ENCODE data around the gene MRNIP. TPM values are rescaled to one million over a fixed set of nuclear protein-coding genes. Genes with fewer than 3 reads are reported as not detected.
A peak's percentile ranks its signal among the peaks of the same experiment; 100 is the strongest.
"Not testable (repeated sequence)": the region's sequence is repeated elsewhere in the genome, so short reads cannot be mapped to it uniquely, and the experiment has no call there.

The MRNIP gene
- total and polyA plus RNA-seq, 4 donors = 5.4 to 12.0 (median 7.3) TPM

DNA sequence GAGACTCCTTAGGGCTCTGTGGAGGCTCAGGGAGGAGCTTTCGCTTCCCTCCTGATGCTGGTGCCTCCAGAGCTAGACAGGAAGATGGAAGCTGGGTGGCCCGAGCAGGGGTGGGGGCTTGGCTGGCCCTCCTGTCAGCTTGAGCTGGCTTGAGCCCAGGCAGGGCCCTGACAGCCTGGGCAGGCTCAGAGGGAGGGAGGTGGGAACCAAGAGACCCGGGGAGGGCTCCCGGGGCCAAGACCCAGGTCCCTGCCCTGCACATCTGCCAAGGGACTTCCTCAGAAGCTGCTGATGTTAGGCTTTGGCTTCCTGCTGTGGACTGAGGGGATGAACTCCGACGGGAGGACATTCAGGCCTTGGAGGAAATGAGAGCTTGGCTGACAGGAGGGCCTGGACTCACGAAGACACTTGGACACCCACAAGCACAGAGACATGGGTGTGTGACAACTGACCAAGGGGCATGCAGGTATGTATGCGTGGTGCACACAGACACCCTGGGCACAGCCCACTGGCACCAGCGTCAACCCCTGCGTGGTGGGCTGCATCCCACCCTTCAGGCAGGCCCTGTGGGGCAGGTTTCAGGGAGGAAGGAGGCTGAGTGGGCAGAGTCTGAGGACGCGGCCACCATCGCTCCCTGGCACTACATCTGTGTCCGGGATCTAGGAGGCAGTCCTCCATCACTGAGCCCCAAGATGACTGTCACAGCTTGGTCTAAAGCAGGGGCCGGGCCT lies 66.6 kb downstream of the MRNIP start:
- peaks cover 0 to 3% (median under 1%) of the 10 kb centered on the region in 4 donors for H3K36me3 ChIP-seq (ENCODE audit: control insufficient read depth in 4 of 4, insufficient read depth in 3 of 4, low read depth in 1 of 4, low read length in 3 of 4)
- DNase-seq (ENCODE audit: low spot score) = no peak
- no peaks in the 10 kb centered on the region for H3K27me3 ChIP-seq (ENCODE audit: control insufficient read depth in 4 of 4, insufficient read depth in 4 of 4, low read length in 3 of 4)
- H3K4me3 ChIP-seq (ENCODE audit: low read depth in 1 of 3, low read length in 3 of 3) = no peak overlapping the region
- peak overlapping the region; percentile 36 to 51 for H3K27ac ChIP-seq (ENCODE audit: low read depth in 1 of 2, low read length in 2 of 2)
- 77% methylated on average over 15 of the region's 15 CpGs for WGBS
- peaks cover 0 to 47% (median 29%) of the 10 kb centered on the region in 4 donors for H3K4me1 ChIP-seq (ENCODE audit: control insufficient read depth in 4 of 4, insufficient read depth in 4 of 4, low read length in 3 of 4)
- H3K9ac ChIP-seq (ENCODE audit: low read depth in 1 of 2, low read length in 2 of 2) = no peak overlapping the region
- H3K9me3 ChIP-seq (ENCODE audit: control insufficient read depth in 4 of 4, low read length in 3 of 4) = no peaks in the 10 kb centered on the region
- TF ChIP-seq, protein P1, sequence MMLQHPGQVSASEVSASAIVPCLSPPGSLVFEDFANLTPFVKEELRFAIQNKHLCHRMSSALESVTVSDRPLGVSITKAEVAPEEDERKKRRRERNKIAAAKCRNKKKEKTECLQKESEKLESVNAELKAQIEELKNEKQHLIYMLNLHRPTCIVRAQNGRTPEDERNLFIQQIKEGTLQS (IDR thresholded peaks at IDR 0.05) = no peak
- TF ChIP-seq FOXA1 (IDR thresholded peaks at IDR 0.05) = no peak
- TF ChIP-seq YY1 (IDR thresholded peaks at IDR 0.05) = no peak
- no peak for TF ChIP-seq HNF4G (IDR thresholded peaks at IDR 0.05)
- TF ChIP-seq, protein P2, sequence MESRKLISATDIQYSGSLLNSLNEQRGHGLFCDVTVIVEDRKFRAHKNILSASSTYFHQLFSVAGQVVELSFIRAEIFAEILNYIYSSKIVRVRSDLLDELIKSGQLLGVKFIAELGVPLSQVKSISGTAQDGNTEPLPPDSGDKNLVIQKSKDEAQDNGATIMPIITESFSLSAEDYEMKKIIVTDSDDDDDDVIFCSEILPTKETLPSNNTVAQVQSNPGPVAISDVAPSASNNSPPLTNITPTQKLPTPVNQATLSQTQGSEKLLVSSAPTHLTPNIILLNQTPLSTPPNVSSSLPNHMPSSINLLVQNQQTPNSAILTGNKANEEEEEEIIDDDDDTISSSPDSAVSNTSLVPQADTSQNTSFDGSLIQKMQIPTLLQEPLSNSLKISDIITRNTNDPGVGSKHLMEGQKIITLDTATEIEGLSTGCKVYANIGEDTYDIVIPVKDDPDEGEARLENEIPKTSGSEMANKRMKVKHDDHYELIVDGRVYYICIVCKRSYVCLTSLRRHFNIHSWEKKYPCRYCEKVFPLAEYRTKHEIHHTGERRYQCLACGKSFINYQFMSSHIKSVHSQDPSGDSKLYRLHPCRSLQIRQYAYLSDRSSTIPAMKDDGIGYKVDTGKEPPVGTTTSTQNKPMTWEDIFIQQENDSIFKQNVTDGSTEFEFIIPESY (IDR thresholded peaks at IDR 0.05) = no peak
- no peak for TF ChIP-seq GABPA (IDR thresholded peaks at IDR 0.05 in 1 of 2, conservative IDR thresholded peaks at IDR 0.05 in 1 of 2)
- peak in 1 of 2 donors; percentile 31 for TF ChIP-seq RAD21 (IDR thresholded peaks at IDR 0.05)
- peak; percentile 57 for TF ChIP-seq NR2F2 (IDR thresholded peaks at IDR 0.05)
- TF ChIP-seq, protein P3, sequence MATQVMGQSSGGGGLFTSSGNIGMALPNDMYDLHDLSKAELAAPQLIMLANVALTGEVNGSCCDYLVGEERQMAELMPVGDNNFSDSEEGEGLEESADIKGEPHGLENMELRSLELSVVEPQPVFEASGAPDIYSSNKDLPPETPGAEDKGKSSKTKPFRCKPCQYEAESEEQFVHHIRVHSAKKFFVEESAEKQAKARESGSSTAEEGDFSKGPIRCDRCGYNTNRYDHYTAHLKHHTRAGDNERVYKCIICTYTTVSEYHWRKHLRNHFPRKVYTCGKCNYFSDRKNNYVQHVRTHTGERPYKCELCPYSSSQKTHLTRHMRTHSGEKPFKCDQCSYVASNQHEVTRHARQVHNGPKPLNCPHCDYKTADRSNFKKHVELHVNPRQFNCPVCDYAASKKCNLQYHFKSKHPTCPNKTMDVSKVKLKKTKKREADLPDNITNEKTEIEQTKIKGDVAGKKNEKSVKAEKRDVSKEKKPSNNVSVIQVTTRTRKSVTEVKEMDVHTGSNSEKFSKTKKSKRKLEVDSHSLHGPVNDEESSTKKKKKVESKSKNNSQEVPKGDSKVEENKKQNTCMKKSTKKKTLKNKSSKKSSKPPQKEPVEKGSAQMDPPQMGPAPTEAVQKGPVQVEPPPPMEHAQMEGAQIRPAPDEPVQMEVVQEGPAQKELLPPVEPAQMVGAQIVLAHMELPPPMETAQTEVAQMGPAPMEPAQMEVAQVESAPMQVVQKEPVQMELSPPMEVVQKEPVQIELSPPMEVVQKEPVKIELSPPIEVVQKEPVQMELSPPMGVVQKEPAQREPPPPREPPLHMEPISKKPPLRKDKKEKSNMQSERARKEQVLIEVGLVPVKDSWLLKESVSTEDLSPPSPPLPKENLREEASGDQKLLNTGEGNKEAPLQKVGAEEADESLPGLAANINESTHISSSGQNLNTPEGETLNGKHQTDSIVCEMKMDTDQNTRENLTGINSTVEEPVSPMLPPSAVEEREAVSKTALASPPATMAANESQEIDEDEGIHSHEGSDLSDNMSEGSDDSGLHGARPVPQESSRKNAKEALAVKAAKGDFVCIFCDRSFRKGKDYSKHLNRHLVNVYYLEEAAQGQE (IDR thresholded peaks at IDR 0.05) = no peak
- no peak for TF ChIP-seq HNF4A (conservative IDR thresholded peaks at IDR 0.05)
- TF ChIP-seq JUND (IDR thresholded peaks at IDR 0.05) = no peak
- TF ChIP-seq, protein P4, sequence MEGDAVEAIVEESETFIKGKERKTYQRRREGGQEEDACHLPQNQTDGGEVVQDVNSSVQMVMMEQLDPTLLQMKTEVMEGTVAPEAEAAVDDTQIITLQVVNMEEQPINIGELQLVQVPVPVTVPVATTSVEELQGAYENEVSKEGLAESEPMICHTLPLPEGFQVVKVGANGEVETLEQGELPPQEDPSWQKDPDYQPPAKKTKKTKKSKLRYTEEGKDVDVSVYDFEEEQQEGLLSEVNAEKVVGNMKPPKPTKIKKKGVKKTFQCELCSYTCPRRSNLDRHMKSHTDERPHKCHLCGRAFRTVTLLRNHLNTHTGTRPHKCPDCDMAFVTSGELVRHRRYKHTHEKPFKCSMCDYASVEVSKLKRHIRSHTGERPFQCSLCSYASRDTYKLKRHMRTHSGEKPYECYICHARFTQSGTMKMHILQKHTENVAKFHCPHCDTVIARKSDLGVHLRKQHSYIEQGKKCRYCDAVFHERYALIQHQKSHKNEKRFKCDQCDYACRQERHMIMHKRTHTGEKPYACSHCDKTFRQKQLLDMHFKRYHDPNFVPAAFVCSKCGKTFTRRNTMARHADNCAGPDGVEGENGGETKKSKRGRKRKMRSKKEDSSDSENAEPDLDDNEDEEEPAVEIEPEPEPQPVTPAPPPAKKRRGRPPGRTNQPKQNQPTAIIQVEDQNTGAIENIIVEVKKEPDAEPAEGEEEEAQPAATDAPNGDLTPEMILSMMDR (IDR thresholded peaks at IDR 0.05; ENCODE audit: low read depth, low read length, missing input control) = no peak
- TF ChIP-seq EGR1 (IDR thresholded peaks at IDR 0.05; ENCODE audit: low read depth in 2 of 2) = no peak
- no peak for TF ChIP-seq FOXA2 (IDR thresholded peaks at IDR 0.05)
- TF ChIP-seq SP1 (IDR thresholded peaks at IDR 0.05) = no peak
- peak in 1 of 2 donors; percentile 7 for TF ChIP-seq RXRA (IDR thresholded peaks at IDR 0.05)

DNA sequence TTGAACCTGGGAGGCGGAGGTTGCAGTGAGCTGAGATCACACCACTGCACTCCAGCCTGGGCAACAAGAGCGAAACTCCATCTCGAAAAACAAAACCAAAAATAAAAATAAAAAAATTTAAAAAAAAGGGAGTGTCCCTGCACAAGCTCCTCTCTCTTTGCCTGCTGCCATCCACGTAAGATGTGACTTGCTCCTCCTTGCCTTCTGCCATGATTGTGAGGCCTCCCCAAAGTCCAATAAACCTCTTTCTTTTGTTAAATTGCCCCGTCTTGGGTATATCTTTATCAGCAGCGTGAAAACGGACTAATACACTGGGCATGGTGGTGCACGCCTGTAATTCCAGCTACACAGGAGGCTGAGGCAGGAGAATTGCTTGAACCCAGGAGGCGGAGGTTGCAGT lies 69.3 kb downstream of the MRNIP start:
- H3K9me3 ChIP-seq (ENCODE audit: control insufficient read depth in 4 of 4, low read length in 3 of 4); DNase-seq (ENCODE audit: low spot score): not testable (repeated sequence)

More for the DNA sequence above, 69.3 kb downstream of the MRNIP start:
- H3K36me3 ChIP-seq (ENCODE audit: control insufficient read depth in 4 of 4, insufficient read depth in 3 of 4, low read depth in 1 of 4, low read length in 3 of 4); H3K4me3 ChIP-seq (ENCODE audit: low read depth in 1 of 3, low read length in 3 of 3); H3K27me3 ChIP-seq (ENCODE audit: control insufficient read depth in 4 of 4, insufficient read depth in 4 of 4, low read length in 3 of 4); H3K27ac ChIP-seq (ENCODE audit: low read depth in 1 of 2, low read length in 2 of 2); H3K9ac ChIP-seq (ENCODE audit: low read depth in 1 of 2, low read length in 2 of 2): not testable (repeated sequence)
- H3K4me1 ChIP-seq (ENCODE audit: control insufficient read depth in 4 of 4, insufficient read depth in 4 of 4, low read length in 3 of 4) = peaks cover 0 to 26% (median 14%) of the 10 kb centered on the region in 4 donors
- 97% methylated on average over 9 of the region's 9 CpGs for WGBS
